H1 (cell line): ENCODE results near the gene SIK2. TPM values are rescaled to one million over a fixed set of nuclear protein-coding genes. Genes with fewer than 3 reads are reported as not detected.

Experiments
- CTCF ChIA-PET: fragments of 300-600 bp; sonication (Branson Sonifier 250); formaldehyde crosslinking; loops from one replicate; lab custom pipeline; 2021; ENCODE audit not compliant: partially characterized antibody; lab: Charles Lee
- POLR2A ChIA-PET: fragments of 300-600 bp; sonication (Branson Sonifier 250); formaldehyde crosslinking; loops from one replicate; lab custom pipeline; 2021; ENCODE audit warnings: inconsistent platforms; ENCODE audit not compliant: partially characterized antibody; lab: Charles Lee
- DNase-seq, 2 experiments: peaks; one replicate each; pipeline versions ENCODE4 v3.0.0 to v3.0.0-alpha.2; 2010 to 2022; ENCODE audit warnings: low spot score in 2 of 2, low read depth in 1 of 2, mixed read lengths in 1 of 2
- FAIRE-seq: peaks from 2 replicates; lab custom pipeline; 2011; peaks lifted over from hg19 to GRCh38; lab: Jason Lieb, UNC
- H2AFZ ChIP-seq: 2 replicates; pipeline ENCODE4 v1.8.1; 2012; ENCODE audit warnings: low read length, inconsistent platforms
- H2AK5ac ChIP-seq: 2 replicates; pipeline ENCODE4 v1.6.1; 2013; ENCODE audit warnings: low read depth, low read length
- H2BK120ac ChIP-seq: replicated peaks from 2 replicates; pipeline ENCODE3; 2013; ENCODE audit warnings: low read depth, low read length, inconsistent platforms
- H2BK12ac ChIP-seq: 2 replicates; pipeline ENCODE4 v1.6.1; 2013; ENCODE audit warnings: low read depth, low read length
- H2BK15ac ChIP-seq: 2 replicates; pipeline ENCODE4 v1.6.1; 2013; ENCODE audit warnings: low read length
- H2BK20ac ChIP-seq: 2 replicates; pipeline ENCODE4 v1.6.1; 2013; ENCODE audit warnings: low read length
- H2BK5ac ChIP-seq: 2 replicates; pipeline ENCODE4 v1.6.1; 2013; ENCODE audit warnings: low read depth, low read length
- H3K14ac ChIP-seq: 2 replicates; pipeline ENCODE4 v1.6.1; 2013; ENCODE audit warnings: inconsistent platforms; ENCODE audit not compliant: insufficient read length
- H3K18ac ChIP-seq: 2 replicates; pipeline ENCODE4 v1.6.1; 2013; ENCODE audit warnings: low read length; ENCODE audit errors: extremely low read depth
- H3K23ac ChIP-seq: 2 replicates; pipeline ENCODE4 v1.6.1; 2013; ENCODE audit warnings: inconsistent platforms; ENCODE audit not compliant: insufficient read length
- H3K23me2 ChIP-seq: 2 replicates; pipeline ENCODE4 v1.6.1; 2013; ENCODE audit warnings: low read depth, low read length
- H3K27ac ChIP-seq: 2 replicates; pipeline ENCODE4 v1.6.1; 2011; ENCODE audit warnings: low read depth, low read length, inconsistent platforms
- H3K27me3 ChIP-seq, 4 experiments: replicated peaks in 1 of 4; 1 replicate in 1 of 4; 2 replicates in 3 of 4; pipeline versions ENCODE4 v1.6.1 to v1.8.1; 2011 to 2013; ENCODE audit warnings: low read length in 3 of 4, mild to moderate bottlenecking in 3 of 4, inconsistent platforms in 2 of 4, mixed read lengths in 2 of 4, moderate library complexity in 1 of 4; ENCODE audit not compliant: control insufficient read depth in 3 of 4, insufficient read depth in 3 of 4; ENCODE audit errors: extremely low read depth in 1 of 4
- H3K36me3 ChIP-seq, 4 experiments: 2 replicates each; pipeline versions ENCODE4 v1.6.1 to v1.8.1; 2011 to 2013; ENCODE audit warnings: mild to moderate bottlenecking in 4 of 4, low read length in 3 of 4, moderate library complexity in 2 of 4, control low read depth in 1 of 4, inconsistent platforms in 1 of 4; ENCODE audit not compliant: insufficient read depth in 4 of 4, control insufficient read depth in 2 of 4
- H3K4ac ChIP-seq: replicated peaks from 2 replicates; pipeline ENCODE3; 2013; ENCODE audit warnings: low read length, low read depth, mixed read lengths, inconsistent platforms; ENCODE audit not compliant: insufficient read length
- H3K4me1 ChIP-seq, 4 experiments: replicated peaks in 1 of 4; 1 replicate in 1 of 4; 2 replicates in 3 of 4; pipeline versions ENCODE4 v1.6.1 to v1.8.1; 2011 to 2013; ENCODE audit warnings: low read length in 3 of 4, inconsistent platforms in 2 of 4, mixed read lengths in 1 of 4; ENCODE audit not compliant: insufficient read depth in 4 of 4, control insufficient read depth in 3 of 4
- H3K4me2 ChIP-seq, 2 experiments: 2 replicates each; pipeline versions ENCODE4 v1.6.1 to v1.8.1; 2011 to 2013; ENCODE audit warnings: low read depth in 2 of 2, low read length in 2 of 2, control low read depth in 1 of 2, inconsistent platforms in 1 of 2, mild to moderate bottlenecking in 1 of 2; ENCODE audit not compliant: insufficient read depth in 1 of 2
- H3K4me3 ChIP-seq, 4 experiments: fragments of 200-600, 300-600 bp in 1 of 4; sonication (generic), shearing (Covaris generic), sonication (Bioruptor Twin) in 1 of 4; 2 replicates each; pipeline versions ENCODE4 v1.5.1 to v1.8.1; 2011 to 2016; ENCODE audit warnings: low read length in 4 of 4, low read depth in 3 of 4, control low read depth in 2 of 4, inconsistent platforms in 2 of 4, mild to moderate bottlenecking in 2 of 4, mixed read lengths in 1 of 4, moderate library complexity in 1 of 4; ENCODE audit not compliant: insufficient read depth in 2 of 4; ENCODE audit errors: extremely low read depth in 1 of 4
- H3K56ac ChIP-seq: replicated peaks from 2 replicates; pipeline ENCODE3; 2013; ENCODE audit warnings: low read depth, mild to moderate bottlenecking, mixed read lengths, low read length, inconsistent platforms; ENCODE audit not compliant: insufficient read length
- H3K79me1 ChIP-seq: 2 replicates; pipeline ENCODE4 v1.6.1; 2013; ENCODE audit warnings: low read depth, low read length, control low read depth
- H3K79me2 ChIP-seq, 2 experiments: 2 replicates each; pipeline versions ENCODE4 v1.6.1 to v1.8.1; 2012 to 2013; ENCODE audit warnings: low read length in 2 of 2, mild to moderate bottlenecking in 2 of 2, inconsistent platforms in 1 of 2; ENCODE audit not compliant: insufficient read depth in 2 of 2, control insufficient read depth in 1 of 2
- H3K9ac ChIP-seq, 4 experiments: replicated peaks in 1 of 4; 1 replicate in 1 of 4; 2 replicates in 3 of 4; pipeline versions ENCODE4 v1.6.1 to v1.8.1; 2011 to 2013; ENCODE audit warnings: low read depth in 3 of 4, low read length in 3 of 4, control low read depth in 2 of 4, mild to moderate bottlenecking in 2 of 4, moderate library complexity in 2 of 4, inconsistent platforms in 1 of 4; ENCODE audit errors: extremely low read depth in 1 of 4
- H3K9me3 ChIP-seq, 2 experiments: 2 replicates each; pipeline versions ENCODE4 v1.6.1 to v1.8.1; 2012 to 2013; ENCODE audit warnings: mild to moderate bottlenecking in 2 of 2, moderate library complexity in 2 of 2, control low read depth in 1 of 2, inconsistent platforms in 1 of 2, low read depth in 1 of 2, low read length in 1 of 2, mixed read lengths in 1 of 2; ENCODE audit not compliant: insufficient read depth in 2 of 2
- H4K20me1 ChIP-seq, 2 experiments: replicated peaks in 1 of 2; 2 replicates each; pipeline versions ENCODE3 to v1.8.1; 2011 to 2013; ENCODE audit warnings: inconsistent platforms in 2 of 2, low read length in 2 of 2, mild to moderate bottlenecking in 1 of 2; ENCODE audit not compliant: insufficient read depth in 2 of 2, control insufficient read depth in 1 of 2
- H4K5ac ChIP-seq: 2 replicates; pipeline ENCODE4 v1.6.1; 2013; ENCODE audit warnings: low read length, low read depth, mixed read lengths, inconsistent platforms; ENCODE audit not compliant: insufficient read length
- H4K8ac ChIP-seq: 2 replicates; pipeline ENCODE4 v1.8.0; 2013; ENCODE audit warnings: mild to moderate bottlenecking, moderate library complexity, low read length, inconsistent platforms; ENCODE audit not compliant: insufficient read depth; ENCODE audit errors: extremely low read depth
- H4K91ac ChIP-seq: replicated peaks from 2 replicates; pipeline ENCODE3; 2013; ENCODE audit warnings: low read length, mixed read lengths, inconsistent platforms; ENCODE audit not compliant: insufficient read length
- CTBP2 ChIP-seq: IDR thresholded peaks from 2 replicates; pipeline ENCODE4 v1.7.0; 2011; ENCODE audit warnings: borderline replicate concordance, mild to moderate bottlenecking, moderate library complexity, mixed read lengths, low read length; ENCODE audit not compliant: insufficient read depth, insufficient read length
- JUND ChIP-seq: IDR thresholded peaks from 2 replicates; pipeline ENCODE4 v1.6.1; 2011; ENCODE audit warnings: mild to moderate bottlenecking, improper control_type of control experiment, low read length
- KDM1A ChIP-seq: fragments of 200-600, 300-600 bp; sonication (generic); IDR thresholded peaks from 2 replicates; pipeline ENCODE4 v1.7.1; 2016; ENCODE audit warnings: mild to moderate bottlenecking, low read length, borderline replicate concordance
- NRF1 ChIP-seq: IDR thresholded peaks from 2 replicates; pipeline ENCODE4 v1.6.1; 2011; ENCODE audit warnings: mild to moderate bottlenecking, low read depth, low read length, improper control_type of control experiment
- RAD21 ChIP-seq, 2 experiments: IDR thresholded peaks in 1 of 2; conservative IDR thresholded peaks in 1 of 2; 2 replicates each; pipeline ENCODE4 v1.6.1; 2011; ENCODE audit warnings: low read depth in 2 of 2, low read length in 2 of 2, improper control_type of control experiment in 1 of 2, inconsistent platforms in 1 of 2, mild to moderate bottlenecking in 1 of 2, moderate library complexity in 1 of 2
- SRF ChIP-seq: IDR thresholded peaks from 2 replicates; pipeline ENCODE4 v1.6.1; 2011; ENCODE audit warnings: mild to moderate bottlenecking, low read depth, low read length, moderate library complexity
- ZNF274 ChIP-seq: IDR thresholded peaks from 2 replicates; pipeline ENCODE4 v1.7.0; 2012; ENCODE audit warnings: low read length, borderline replicate concordance; ENCODE audit errors: extremely low read depth
- WGBS, 2 experiments: shearing (Covaris generic) in 1 of 2; methylation state at CpG; one replicate each; pipeline versions ENCODE4 v1.1.6 to v1.1.7; 2013 to 2015; ENCODE audit warnings: low lambda C conversion rate in 2 of 2, mixed read lengths in 2 of 2, inconsistent platforms in 1 of 2, low coverage in 1 of 2, missing lambda C conversion rate in 1 of 2; ENCODE audit not compliant: insufficient replicate concordance in 2 of 2, insufficient coverage in 1 of 2, insufficient read length in 1 of 2; ENCODE audit errors: extremely low coverage in 1 of 2, missing lambda C conversion rate in 1 of 2; 5-methylcytosine and 5-hydroxymethylcytosine counted together
- polyA plus RNA-seq, 7 experiments: library from polyadenylated mRNA; depleted of rRNA in 3 of 7; stranded (reverse) in 5 of 7; unstranded in 2 of 7; fragments of >200 nt in 5 of 7; fragments of 200-250 nt in 2 of 7; gene quantifications; 1 replicate in 5 of 7; 2 replicates in 1 of 7; 4 replicates in 1 of 7; pipeline versions ENCODE4 v1.2.1 to v1.2.3, GENCODE V29; 2011 to 2013; ENCODE audit warnings: missing spikeins in 2 of 7, mixed read lengths in 2 of 7
- total RNA-seq: library from RNA; stranded (reverse); fragmentation: NEBNext Ultra II Directional; extraction: Animal tissue kit (Norgen Biotek cat#: 25700); gene quantifications from 2 replicates; pipeline ENCODE4 v1.2.1, GENCODE V29; 2021

The SIK2 gene
- total and polyA plus RNA-seq, 2 of the 8 experiments (the other 6 are each of a cell fraction or from before 2014, with no cell fraction given): 8.8 to 11.2 TPM

DNA sequence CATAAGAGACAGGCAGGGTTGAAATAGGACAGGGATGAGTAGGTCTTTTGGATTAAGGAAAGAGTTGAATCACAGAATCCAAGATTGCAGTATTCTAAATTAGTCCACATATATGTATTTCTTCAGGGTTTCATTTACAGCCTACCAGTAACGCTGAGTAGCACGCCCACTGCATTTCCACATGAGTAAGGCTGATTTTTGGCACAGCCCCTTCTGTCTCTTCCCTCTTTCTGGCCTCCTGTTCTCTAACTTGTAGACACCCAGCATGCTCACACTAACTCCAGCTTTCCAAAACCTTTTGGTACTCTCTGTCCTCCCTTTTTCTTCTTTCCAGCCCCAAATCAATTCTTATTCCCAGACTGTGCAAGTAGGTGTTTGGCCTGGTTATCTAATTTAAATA, 3.7 kb upstream of the SIK2 start:
- no peak overlapping the region for H2AFZ ChIP-seq
- H3K14ac ChIP-seq: no peak overlapping the region
- no peak overlapping the region for H3K23ac ChIP-seq
- H3K56ac ChIP-seq: no peak overlapping the region
- ChIA-PET POLR2A (no interaction called here), CTCF (interaction anchor here (0.8 to 3.3 kb wide), 11 partner anchors 8 to 244 kb away, joined by 3 to 14 read pairs (median 5); no protein-coding TSS in a partner anchor)
- peaks cover 0 to 7% (median 3%) of the 10 kb centered on the region in 4 experiments; a peak in 2 of 7 replicates for H3K4me1 ChIP-seq
- H2AK5ac ChIP-seq: no peak overlapping the region
- H3K36me3 ChIP-seq: no peaks in the 10 kb centered on the region
- no peak overlapping the region for H3K27ac ChIP-seq
- no peak overlapping the region for H3K18ac ChIP-seq
- no peak overlapping the region for H2BK15ac ChIP-seq
- no peak overlapping the region for H2BK12ac ChIP-seq
- H3K23me2 ChIP-seq: peaks cover 5% of the 10 kb centered on the region; the same call in 1 of the 2 replicates
- H4K91ac ChIP-seq: no peak overlapping the region
- H4K20me1 ChIP-seq: peaks cover 3 to 4% of the 10 kb centered on the region in 2 experiments
- H4K8ac ChIP-seq: no peak overlapping the region
- peaks cover 0 to 12% (median 8%) of the 10 kb centered on the region in 4 experiments; a peak in 5 of 7 replicates for H3K27me3 ChIP-seq
- no peak overlapping the region for H2BK120ac ChIP-seq
- H3K4me2 ChIP-seq: no peak overlapping the region
- no peaks in the 10 kb centered on the region for H3K9me3 ChIP-seq
- no peak overlapping the region for H3K9ac ChIP-seq
- no peak overlapping the region for H2BK5ac ChIP-seq
- no peak overlapping the region for H3K4me3 ChIP-seq
- no peak for FAIRE-seq
- H3K4ac ChIP-seq: no peak overlapping the region
- WGBS, 2 experiments: 95% methylated on average over 2 of the region's 2 CpGs; no CpG with 5 or more reads in 1 of the 2 experiments
- no peaks in the 10 kb centered on the region for H3K79me2 ChIP-seq
- no peak for DNase-seq
- H4K5ac ChIP-seq: no peak overlapping the region
- no peak overlapping the region; the same call in 1 of the 2 replicates for H2BK20ac ChIP-seq
- H3K79me1 ChIP-seq: no peaks in the 10 kb centered on the region; the same call in 1 of the 2 replicates
- TF ChIP-seq RAD21 (IDR thresholded peaks at IDR 0.05 in 1 of 2, conservative IDR thresholded peaks at IDR 0.05 in 1 of 2; ENCODE audit: low read depth in 2 of 2, low read length in 2 of 2): no peak
- no peak for TF ChIP-seq CTBP2
- no peak for TF ChIP-seq ZNF274
- no peak for TF ChIP-seq JUND
- no peak for TF ChIP-seq NRF1
- no peak for TF ChIP-seq SRF
- TF ChIP-seq KDM1A: no peak
